ENCODE results near the gene DDX19B. TPM values are rescaled to one million over a fixed set of nuclear protein-coding genes. Genes with fewer than 3 reads are reported as not detected.
"Not testable (repeated sequence)": the region's sequence is repeated elsewhere in the genome, so short reads cannot be mapped to it uniquely, and the experiment has no call there.

DDX19B gene
- total RNA-seq, 2 experiments from 2014 or later: 28.7 to 31.3 TPM

DNA sequence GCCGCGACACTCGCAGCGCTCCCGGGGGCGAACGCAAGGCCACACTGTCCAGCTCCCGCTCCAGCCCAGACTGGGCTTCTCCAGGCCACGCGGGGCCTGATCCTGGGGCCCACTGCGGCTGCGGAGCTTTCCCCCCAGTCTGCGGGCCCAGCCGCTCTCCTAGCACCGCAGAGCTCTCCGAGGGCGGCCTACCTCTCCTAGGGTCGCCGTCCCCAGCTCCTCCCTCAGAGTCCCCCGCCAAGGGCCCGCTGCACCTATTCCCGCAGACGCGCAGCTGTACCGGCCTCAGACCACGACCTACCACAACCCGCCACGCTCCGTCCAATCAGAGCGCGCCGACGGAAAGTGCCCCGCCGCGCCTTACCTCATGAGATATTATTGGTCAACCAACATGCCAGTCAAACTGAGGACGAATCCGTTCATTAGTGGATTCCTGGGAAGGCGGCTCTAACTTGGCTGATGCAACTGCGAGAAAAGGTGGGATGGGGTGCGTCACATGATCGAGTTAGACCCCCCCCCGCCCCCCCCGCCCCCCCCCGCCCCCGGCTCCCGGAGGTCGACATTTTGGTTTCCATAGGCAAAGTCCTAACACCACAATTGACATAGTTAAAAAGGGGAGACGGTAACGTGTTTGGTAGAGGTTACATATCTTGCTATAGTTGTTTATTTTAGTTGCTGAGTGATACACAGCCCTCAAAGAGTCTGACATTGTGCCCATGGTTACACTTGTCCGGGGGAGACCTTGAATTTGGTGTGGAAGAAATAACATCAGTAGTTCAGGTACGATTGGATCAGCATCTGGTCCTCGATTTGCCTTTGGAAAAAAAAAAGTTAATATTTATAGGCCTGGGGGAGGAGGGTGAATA lies 9.5 kb upstream of the DDX19B start, which contains the start of gene AARS1:
Gene AARS1 (minus strand): TSS at position 278 of the 866 bp plus-strand sequence. CDS start 6,743 bp downstream, outside the sequence.
- H3K27me3 Mint-ChIP-seq (ENCODE audit: low read depth): no peaks in the 10 kb centered on the region
- H3K27ac Mint-ChIP-seq: peak within 1 kb of the TSS; percentile 99
- intact Hi-C loops (cut with micrococcal nuclease): loop anchor here (1.0 kb wide), 5 partner anchors 10 to 234 kb away; partner anchors contain the start of genes COG4, DDX19A, DDX19B and EXOSC6
- H3K4me1 Mint-ChIP-seq (ENCODE audit: low read depth): peaks cover 34% of the 10 kb centered on the region
- H3K36me3 Mint-ChIP-seq (ENCODE audit: low read depth): peaks cover 28% of the 10 kb centered on the region
- CTCF ChIA-PET: interaction anchor here (0.6 to 1.7 kb wide), 8 partner anchors 8 to 364 kb away, joined by 3 to 5 read pairs (median 4); partner anchors contain the start of genes DDX19A and EXOSC6
- DNase-seq: peak; percentile 98
- H3K4me3 Mint-ChIP-seq: peak within 1 kb of the TSS; percentile 99
- no peaks in the 10 kb centered on the region for H3K9me3 Mint-ChIP-seq

DNA sequence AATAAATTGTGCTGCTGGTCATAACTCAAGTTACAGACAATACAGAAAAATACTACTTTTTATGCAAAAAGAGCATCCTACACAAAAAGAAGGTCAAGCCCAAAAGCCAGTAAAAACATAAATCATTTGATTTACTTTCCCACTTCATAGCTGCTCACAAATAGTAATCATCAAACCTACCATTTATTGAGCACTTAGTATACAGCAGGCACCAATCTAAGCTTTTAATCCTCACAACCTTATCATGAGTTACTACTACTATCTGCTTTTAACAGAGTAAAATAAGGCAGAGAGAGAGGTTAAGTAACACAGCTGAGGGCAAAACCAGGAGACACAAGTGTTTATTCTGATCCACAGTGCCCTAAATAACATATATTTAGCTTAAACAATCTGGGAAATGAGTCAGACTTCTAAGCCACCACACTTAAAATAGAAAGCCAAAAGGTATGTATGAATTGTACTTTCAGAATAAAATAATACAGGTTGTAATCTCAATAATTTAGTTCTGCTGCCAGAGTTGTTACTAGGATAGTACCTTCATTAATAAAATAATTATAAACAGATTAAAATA lies 8.0 kb upstream of the DDX19B start:
- Mint-ChIP-seq H3K36me3 (ENCODE audit: low read depth) (peaks cover 17% of the 10 kb centered on the region), H3K9me3 (no peaks in the 10 kb centered on the region), H3K27me3 (ENCODE audit: low read depth) (no peaks in the 10 kb centered on the region), H3K4me3 (no peak overlapping the region), H3K27ac (peak overlapping the region; percentile 99), H3K4me1 (ENCODE audit: low read depth) (peaks cover 22% of the 10 kb centered on the region)
- intact Hi-C loops (cut with micrococcal nuclease): no loop called here
- CTCF ChIA-PET: no interaction called here
- DNase-seq: no peak

DNA sequence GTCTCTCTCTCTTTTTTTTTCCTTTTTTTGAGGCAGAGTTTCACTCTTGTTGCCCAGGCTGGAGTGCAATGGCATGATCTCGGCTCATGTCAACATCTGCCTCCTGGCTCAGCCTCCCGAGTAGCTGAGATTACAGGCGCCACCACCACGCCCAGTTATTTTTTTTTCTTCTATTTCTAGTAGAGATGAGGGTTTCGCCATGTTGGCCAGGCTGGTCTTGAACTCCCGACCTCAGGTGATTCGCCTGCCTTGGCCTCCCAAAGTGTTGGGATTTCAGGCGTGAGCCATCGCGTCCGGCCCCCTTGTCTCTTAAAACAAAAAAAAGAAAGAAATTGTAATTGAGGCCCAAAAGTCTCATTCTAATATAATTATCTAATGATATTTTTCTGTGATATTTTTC lies 6.8 kb upstream of the DDX19B start:
- intact Hi-C loops (cut with micrococcal nuclease); H3K4me3 Mint-ChIP-seq; H3K9me3 Mint-ChIP-seq; H3K27me3 Mint-ChIP-seq (ENCODE audit: low read depth); DNase-seq; H3K27ac Mint-ChIP-seq: not testable (repeated sequence)
- Mint-ChIP-seq H3K4me1 (ENCODE audit: low read depth) (peaks cover 22% of the 10 kb centered on the region), H3K36me3 (ENCODE audit: low read depth) (peaks cover 17% of the 10 kb centered on the region)
- CTCF ChIA-PET: interaction anchor here (0.6 kb wide), 2 partner anchors 286 to 1414 kb away, joined by 3 to 5 read pairs; no protein-coding TSS in a partner anchor

DNA sequence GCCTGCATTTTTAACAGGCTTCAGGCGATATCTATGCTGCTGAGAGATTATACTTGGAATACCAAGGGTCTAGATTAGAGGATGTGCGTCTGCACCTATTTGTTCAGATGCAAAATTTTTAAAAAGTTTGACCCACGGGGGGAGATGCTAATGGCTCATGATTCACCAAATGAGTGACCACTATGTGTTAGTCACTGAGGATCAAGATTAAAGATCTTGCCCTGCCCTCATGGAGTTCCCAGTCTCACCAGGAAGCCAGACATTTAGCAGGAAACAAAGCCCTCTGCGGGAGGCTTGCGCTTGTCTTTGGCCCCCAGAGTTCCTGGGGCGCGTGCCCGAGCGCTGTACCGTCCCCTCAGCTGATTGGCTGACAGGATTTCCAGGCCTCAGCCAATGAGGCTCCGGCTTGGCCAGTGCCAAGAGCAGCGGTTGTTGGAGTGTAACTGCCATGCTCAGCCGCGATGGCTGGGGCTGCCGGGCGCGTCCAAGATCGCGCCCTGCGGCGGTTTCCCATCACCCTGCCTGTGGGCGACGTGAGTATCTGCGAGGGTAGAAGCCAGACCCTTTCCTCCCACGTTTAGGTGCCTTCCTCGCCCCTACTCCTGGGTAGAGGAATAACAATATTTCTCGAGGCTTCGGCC lies 4.5 kb upstream of the DDX19B start:
- no peaks in the 10 kb centered on the region for H3K9me3 Mint-ChIP-seq
- CTCF ChIA-PET: no interaction called here
- no peak overlapping the region for H3K4me3 Mint-ChIP-seq
- peaks cover 20% of the 10 kb centered on the region for H3K4me1 Mint-ChIP-seq (ENCODE audit: low read depth)
- no peak for DNase-seq
- no peaks in the 10 kb centered on the region for H3K36me3 Mint-ChIP-seq (ENCODE audit: low read depth)
- H3K27ac Mint-ChIP-seq: no peak overlapping the region
- intact Hi-C loops (cut with micrococcal nuclease): no loop called here
- no peaks in the 10 kb centered on the region for H3K27me3 Mint-ChIP-seq (ENCODE audit: low read depth)

DNA sequence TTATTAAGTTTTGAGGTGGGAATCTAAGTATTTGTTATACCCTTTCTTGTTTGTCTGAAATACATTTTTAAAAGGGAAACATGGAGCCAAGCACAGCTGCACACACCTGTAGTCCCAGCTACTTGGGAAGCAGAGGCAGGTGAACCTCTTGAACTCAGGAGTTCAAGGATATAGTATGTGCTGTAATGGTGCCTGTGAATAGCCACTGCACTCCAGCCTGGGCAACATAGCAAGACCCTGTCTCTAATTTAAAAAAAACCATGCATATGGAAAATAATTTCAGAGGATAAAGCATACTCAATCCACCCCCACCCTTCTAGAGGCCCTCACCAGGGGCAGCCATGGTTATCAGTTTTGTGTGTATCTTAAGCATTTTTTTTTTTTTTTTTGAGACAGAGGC lies 3.4 kb upstream of the DDX19B start:
- intact Hi-C loops (cut with micrococcal nuclease): no loop called here
- peaks cover 2% of the 10 kb centered on the region for H3K36me3 Mint-ChIP-seq (ENCODE audit: low read depth)
- CTCF ChIA-PET: interaction anchor here (0.7 kb wide), 1 partner anchor 101 kb away, joined by 5 read pairs; no protein-coding TSS in a partner anchor

DNA sequence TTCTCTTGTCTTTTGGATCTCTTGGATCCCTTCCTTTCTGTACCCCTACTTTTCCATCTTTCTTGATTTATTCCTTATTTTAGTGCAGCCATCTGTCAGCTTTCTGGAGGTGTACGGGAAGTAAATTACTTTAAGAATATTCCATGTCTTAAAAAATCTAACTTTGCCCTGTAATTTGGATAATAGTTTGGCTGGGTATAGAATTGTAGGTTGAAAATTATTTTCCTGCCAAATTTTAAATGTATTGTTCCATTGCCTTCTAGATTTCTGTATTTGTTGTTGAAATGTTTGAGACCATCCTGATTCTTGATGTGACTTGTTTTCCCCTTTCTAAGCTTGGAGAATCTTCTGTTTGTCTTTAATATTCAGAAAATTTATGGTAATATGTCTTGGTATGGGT lies 2.1 kb downstream of the DDX19B start:
- CTCF ChIA-PET: interaction anchor here (0.6 kb wide), 1 partner anchor 226 kb away, joined by 3 read pairs; no protein-coding TSS in a partner anchor

More for the DNA sequence above, 3.4 kb upstream of the DDX19B start:
- Mint-ChIP-seq H3K9me3 (no peaks in the 10 kb centered on the region), H3K4me1 (ENCODE audit: low read depth) (peaks cover 24% of the 10 kb centered on the region), H3K27me3 (ENCODE audit: low read depth) (no peaks in the 10 kb centered on the region), H3K27ac (no peak overlapping the region), H3K4me3 (no peak overlapping the region)
- no peak for DNase-seq

DNA sequence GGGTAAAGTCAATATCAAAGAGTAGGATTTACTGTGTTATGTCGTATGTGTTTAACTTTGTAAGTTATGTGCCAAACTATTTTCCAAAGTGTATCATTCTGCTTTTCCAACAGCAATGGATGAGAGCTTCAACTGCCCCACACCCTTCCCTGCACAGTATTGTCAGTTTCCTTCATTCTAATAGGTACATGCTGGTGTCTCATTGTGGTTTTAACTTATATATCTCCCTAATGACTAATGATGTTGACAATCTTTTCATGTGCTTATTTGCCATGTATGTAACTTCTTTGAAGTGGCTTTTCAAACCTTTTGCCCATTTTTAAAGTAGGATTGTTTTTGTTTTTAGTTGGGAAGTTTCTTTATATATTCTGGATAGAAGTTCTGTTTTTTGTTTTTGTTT lies 3.8 kb downstream of the DDX19B start:
- no peak overlapping the region for H3K4me3 Mint-ChIP-seq
- peaks cover 10% of the 10 kb centered on the region for H3K9me3 Mint-ChIP-seq
- CTCF ChIA-PET: no interaction called here
- H3K36me3 Mint-ChIP-seq (ENCODE audit: low read depth): peaks cover 21% of the 10 kb centered on the region
- no peak overlapping the region for H3K27ac Mint-ChIP-seq
- DNase-seq: no peak
- intact Hi-C loops (cut with micrococcal nuclease): no loop called here
- H3K27me3 Mint-ChIP-seq (ENCODE audit: low read depth): no peaks in the 10 kb centered on the region
- H3K4me1 Mint-ChIP-seq (ENCODE audit: low read depth): peaks cover 50% of the 10 kb centered on the region

More for the DNA sequence above, 2.1 kb downstream of the DDX19B start:
- DNase-seq: no peak
- H3K27me3 Mint-ChIP-seq (ENCODE audit: low read depth): no peaks in the 10 kb centered on the region
- H3K4me1 Mint-ChIP-seq (ENCODE audit: low read depth): peaks cover 50% of the 10 kb centered on the region
- no peak overlapping the region for H3K4me3 Mint-ChIP-seq
- peaks cover 21% of the 10 kb centered on the region for H3K36me3 Mint-ChIP-seq (ENCODE audit: low read depth)
- intact Hi-C loops (cut with micrococcal nuclease): no loop called here
- no peak overlapping the region for H3K27ac Mint-ChIP-seq
- H3K9me3 Mint-ChIP-seq: peaks cover 10% of the 10 kb centered on the region

GRCh38 chr16:70304892-70305448 lies 6.0 kb downstream of the DDX19B start:
- intact Hi-C loops (cut with micrococcal nuclease): no loop called here

GRCh38 chr16:70306880-70307279 lies 7.9 kb downstream of the DDX19B start:
- CTCF ChIA-PET: no interaction called here
- H3K4me3 Mint-ChIP-seq: no peak overlapping the region
- H3K4me1 Mint-ChIP-seq (ENCODE audit: low read depth): peaks cover 21% of the 10 kb centered on the region
- no peak overlapping the region for H3K27ac Mint-ChIP-seq
- DNase-seq: no peak
- no peaks in the 10 kb centered on the region for H3K9me3 Mint-ChIP-seq
- peaks cover 7% of the 10 kb centered on the region for H3K36me3 Mint-ChIP-seq (ENCODE audit: low read depth)
- intact Hi-C loops (cut with micrococcal nuclease): no loop called here
- no peaks in the 10 kb centered on the region for H3K27me3 Mint-ChIP-seq (ENCODE audit: low read depth)

More at GRCh38 chr16:70304892-70305448, 6.0 kb downstream of the DDX19B start:
- Mint-ChIP-seq H3K4me1 (ENCODE audit: low read depth) (peaks cover 38% of the 10 kb centered on the region), H3K27me3 (ENCODE audit: low read depth) (no peaks in the 10 kb centered on the region), H3K27ac (peak overlapping the region; percentile 43), H3K4me3 (no peak overlapping the region), H3K9me3 (peaks cover 10% of the 10 kb centered on the region), H3K36me3 (ENCODE audit: low read depth) (peaks cover 21% of the 10 kb centered on the region)
- DNase-seq: no peak
- CTCF ChIA-PET: interaction anchor here (0.6 to 0.7 kb wide), 2 partner anchors 9 to 147 kb away, joined by 3 read pairs; no protein-coding TSS in a partner anchor

- H3K4me1 Mint-ChIP-seq (ENCODE audit: low read depth): peaks cover 14% of the 10 kb centered on the region
- H3K9me3 Mint-ChIP-seq; DNase-seq; H3K27me3 Mint-ChIP-seq (ENCODE audit: low read depth); H3K36me3 Mint-ChIP-seq (ENCODE audit: low read depth); H3K27ac Mint-ChIP-seq; intact Hi-C loops (cut with micrococcal nuclease); H3K4me3 Mint-ChIP-seq: not testable (repeated sequence)
- CTCF ChIA-PET: interaction anchor here (0.7 kb wide), 1 partner anchor 14 kb away, joined by 3 read pairs; no protein-coding TSS in a partner anchor
Measured at GRCh38 chr16:70307726-70308125, 8.7 kb downstream of the DDX19B start.

GRCh38 chr16:70320121-70320520 lies 21.1 kb downstream of the DDX19B start:
- H3K27ac Mint-ChIP-seq: no peak overlapping the region
- H3K9me3 Mint-ChIP-seq: no peaks in the 10 kb centered on the region
- CTCF ChIA-PET: no interaction called here
- peaks cover 6% of the 10 kb centered on the region for H3K36me3 Mint-ChIP-seq (ENCODE audit: low read depth)
- no peaks in the 10 kb centered on the region for H3K4me1 Mint-ChIP-seq (ENCODE audit: low read depth)
- H3K27me3 Mint-ChIP-seq (ENCODE audit: low read depth): no peaks in the 10 kb centered on the region
- no peak overlapping the region for H3K4me3 Mint-ChIP-seq
- intact Hi-C loops (cut with micrococcal nuclease): no loop called here
- no peak for DNase-seq

Data from activated naive CD4-positive, alpha-beta T cell treated with anti-CD3 and anti-CD28 coated beads for 36 hours (primary cell).